HG03064 (cell line): ENCODE results near the gene RAB8B.

Source experiments
- ATAC-seq: cut with Tn5 transposase; IDR thresholded peaks from one replicate; pipeline ENCODE4 v1.9.1; 2021; ENCODE audit warnings: low read depth; ENCODE audit not compliant: unreplicated experiment

The RAB8B gene

DNA sequence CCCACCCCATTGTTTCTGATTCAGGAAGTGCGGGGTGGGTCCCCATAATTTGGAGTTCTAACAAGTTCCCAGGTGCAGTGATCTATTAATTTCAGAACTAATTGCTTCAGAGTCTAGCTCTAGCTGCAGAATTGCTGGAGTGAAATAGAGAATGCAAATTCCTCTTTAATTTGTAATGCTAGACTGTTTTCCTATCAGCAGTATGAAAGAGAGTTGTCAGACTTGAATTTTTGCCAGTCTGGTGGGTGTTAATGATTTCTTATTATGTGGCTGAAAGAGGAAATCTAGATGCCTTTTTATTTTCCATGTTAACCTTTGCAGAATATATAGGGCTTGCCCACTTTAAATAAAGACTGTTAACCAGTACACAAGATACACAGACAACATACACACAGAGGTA, 111.7 kb downstream of the RAB8B start:
- ATAC-seq: no peak

DNA sequence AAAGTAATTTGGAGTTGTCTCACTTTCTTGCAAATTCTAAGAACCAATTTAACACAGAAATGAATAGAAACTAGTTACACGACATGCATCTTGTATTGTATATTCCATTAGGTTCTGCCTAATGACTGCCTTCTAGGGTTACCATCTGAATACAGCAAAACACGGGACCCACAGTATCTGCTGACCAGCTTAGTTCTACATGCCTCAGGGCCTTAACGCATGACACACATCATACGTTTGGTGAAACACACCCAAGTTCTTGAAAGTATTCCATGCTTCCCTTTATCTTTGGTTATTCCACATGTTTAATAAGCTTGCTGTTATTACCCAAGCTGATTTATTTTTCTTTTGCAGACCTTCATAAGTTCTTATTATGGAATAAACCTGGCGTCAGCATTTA, 115.9 kb downstream of the RAB8B start:
- ATAC-seq: no peak

DNA sequence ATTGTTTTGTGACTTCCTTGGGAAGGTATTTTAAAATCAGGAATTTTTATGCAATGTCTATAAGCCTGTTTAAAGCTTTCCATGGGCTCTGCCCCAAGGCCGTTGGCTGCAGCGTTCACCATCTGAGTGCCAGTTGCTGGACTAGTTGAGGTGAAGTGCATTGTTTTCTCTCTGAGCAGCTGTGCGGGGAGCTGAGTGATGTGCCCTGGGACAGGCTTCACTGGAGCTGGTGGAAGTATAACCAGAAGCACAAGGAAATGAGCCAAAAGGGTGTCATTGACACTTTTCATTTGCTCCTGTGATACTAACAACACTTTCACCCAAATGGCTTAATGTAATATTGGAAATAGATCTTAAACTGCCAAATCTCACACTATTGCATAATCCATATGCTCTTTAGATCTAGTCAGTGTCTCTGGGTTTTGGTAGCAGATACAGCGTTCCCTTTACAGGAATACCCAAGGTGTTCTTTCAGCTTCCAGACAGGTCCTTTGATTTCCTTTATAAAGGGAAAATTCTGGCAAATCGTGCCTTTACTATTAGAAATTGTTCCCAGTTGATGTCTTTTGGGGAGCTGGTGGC, 117.2 kb downstream of the RAB8B start:
- no peak for ATAC-seq

DNA sequence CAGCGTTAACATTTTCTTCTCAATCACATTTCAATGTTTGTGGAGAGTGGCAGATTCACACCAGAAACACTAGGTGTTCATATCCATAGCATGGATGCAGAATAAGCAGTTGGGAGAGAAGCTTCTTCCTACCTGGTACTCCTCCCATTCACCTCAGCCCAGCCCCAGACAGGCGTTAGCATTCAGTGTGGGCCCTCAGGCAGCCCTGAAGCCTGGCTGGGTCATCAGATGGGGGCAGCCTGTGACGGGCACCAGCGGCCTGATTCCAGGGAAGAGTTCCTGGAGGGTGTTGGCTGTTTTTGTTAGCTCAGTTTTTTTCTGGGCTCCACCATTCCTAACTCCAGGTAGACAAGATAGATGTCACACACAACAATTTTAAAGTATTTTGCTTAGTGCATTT, 119.1 kb downstream of the RAB8B start:
- no peak for ATAC-seq

DNA sequence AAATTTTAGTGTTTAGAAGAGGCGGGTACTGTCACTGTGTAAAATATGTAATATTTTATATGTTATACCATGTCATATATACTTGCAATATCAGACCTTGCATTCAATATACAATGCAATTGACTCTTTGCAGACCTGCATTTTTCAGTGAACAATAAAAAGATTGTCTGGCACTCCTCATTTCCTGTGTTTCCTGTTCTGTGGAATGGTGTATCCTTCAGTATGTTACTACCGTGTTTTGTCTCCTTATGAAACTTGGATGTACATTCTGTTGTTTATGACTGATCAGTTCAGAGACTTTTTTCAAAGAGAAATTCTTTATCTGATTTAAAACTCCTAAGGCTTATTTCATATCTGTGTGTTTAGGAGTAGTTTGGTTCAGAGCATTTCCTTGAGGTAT, 119.5 kb downstream of the RAB8B start:
- ATAC-seq: no peak

DNA sequence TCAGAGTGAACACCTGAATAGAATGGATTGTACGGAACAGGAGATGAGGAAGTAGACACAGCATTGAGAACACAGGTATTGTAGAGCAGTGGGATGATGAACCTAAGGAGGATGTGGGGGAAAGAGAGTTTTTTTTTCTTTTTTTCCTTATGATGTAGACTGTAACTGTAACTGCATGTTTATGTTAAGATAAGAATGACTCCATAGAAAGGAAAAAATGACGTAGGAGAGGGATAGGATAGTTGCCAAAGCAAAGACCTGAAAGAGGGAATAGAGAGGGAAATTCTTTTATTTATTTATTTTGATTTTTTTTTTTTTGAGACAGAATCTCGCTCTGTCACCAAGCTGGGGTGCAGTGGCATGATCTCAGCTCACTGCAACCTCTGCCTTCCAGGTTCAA, 121.2 kb downstream of the RAB8B start:
- no peak for ATAC-seq

DNA sequence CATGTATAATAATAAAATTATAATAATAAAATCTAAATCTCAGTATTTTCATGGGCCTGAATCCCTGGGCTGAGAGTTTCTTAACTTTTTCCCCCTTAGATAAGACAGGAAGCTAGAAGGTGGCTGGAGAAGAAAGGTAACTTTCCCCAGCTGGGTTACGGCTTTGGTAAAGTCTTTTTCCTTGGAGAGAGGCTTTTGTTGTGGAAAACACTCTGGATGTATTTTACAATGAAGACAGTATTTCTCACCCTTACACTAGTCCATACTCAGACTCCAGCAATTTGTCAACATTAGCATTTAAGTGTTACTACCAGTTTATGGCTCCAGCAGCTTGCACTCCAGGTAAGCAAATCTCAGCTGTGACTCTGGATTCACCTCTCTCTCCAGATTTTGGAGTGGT, 122.9 kb downstream of the RAB8B start:
- no peak for ATAC-seq

DNA sequence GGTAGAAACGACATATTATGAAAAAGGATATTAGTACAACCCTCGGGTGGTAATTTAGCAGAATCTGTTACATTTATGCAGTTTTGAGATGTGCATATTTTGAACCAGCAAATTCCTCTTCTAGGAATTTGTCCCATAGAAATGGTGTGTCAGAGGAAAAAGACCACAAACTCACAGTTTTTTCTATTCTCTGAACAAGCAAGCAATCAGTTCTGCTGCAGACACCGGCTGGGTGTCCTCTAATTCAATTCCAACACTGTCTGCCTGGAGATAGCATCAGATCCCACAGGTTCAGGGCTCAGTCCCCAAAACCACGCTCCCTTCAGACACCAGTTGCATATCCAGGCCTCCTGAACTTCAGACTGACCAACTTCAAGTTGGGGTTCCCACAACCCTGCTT, 124.4 kb downstream of the RAB8B start:
- no peak for ATAC-seq

DNA sequence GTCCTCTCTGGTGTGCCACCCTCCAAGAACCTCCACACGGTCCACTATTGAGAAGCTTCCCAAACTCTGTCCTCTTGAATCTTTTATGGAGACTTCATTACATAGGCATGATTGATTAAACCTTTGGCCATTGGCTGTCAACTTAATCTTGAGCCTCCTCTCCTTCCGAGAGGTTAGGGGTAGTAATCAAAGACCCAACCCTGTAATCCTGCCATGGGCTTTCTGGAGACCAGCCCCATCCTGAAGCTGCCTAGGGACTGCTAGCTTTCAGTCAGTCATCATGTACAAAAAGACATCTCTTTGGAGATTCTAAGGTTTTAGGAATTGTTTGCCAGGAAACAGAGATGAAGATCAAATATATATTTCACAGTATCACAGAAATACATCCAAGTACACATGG, 125.0 kb downstream of the RAB8B start:
- no peak for ATAC-seq
